Panc1 (cell line): ENCODE measurements around the gene C4orf33. TPM values are rescaled to one million over a fixed set of nuclear protein-coding genes. Genes with fewer than 3 reads are reported as not detected.

Experiments
- ATAC-seq: fragments of 200-7000 bp; cut with Tn5 transposase; 2 replicates; pipeline ENCODE4 v1.9.1; 2020; ENCODE audit warnings: mild to moderate bottlenecking, moderate library complexity
- BruUV-seq: library from RNA; stranded (reverse); fragments of 400-500 nt; replicated peaks from 2 replicates; lab custom pipeline; 2021; lab: Mats Ljungman, UMichigan
- CTCF ChIA-PET: fragments of 300-600 bp; sonication (Branson Sonifier 250); formaldehyde crosslinking; loops from one replicate; lab custom pipeline; 2022; ENCODE audit warnings: antibody characterized with exemption; lab: Charles Lee
- POLR2A ChIA-PET: fragments of 300-600 bp; sonication (Branson Sonifier 250); formaldehyde crosslinking; loops from one replicate; lab custom pipeline; 2022; ENCODE audit warnings: antibody characterized with exemption; lab: Charles Lee
- DNase-seq: peaks from one replicate; pipeline ENCODE4 v3.0.0-alpha.2; 2010; ENCODE audit warnings: low read depth, low spot score
- H3K27ac ChIP-seq: 2 replicates; pipeline ENCODE4 v1.5.1; 2011; ENCODE audit warnings: mild to moderate bottlenecking, low read length, inconsistent platforms
- H3K27me3 ChIP-seq: fragments of 200-500 bp; sonication (Bioruptor generic); 2 replicates; pipeline ENCODE4 v1.6.0; 2014; ENCODE audit warnings: low read length, inconsistent platforms; ENCODE audit not compliant: control insufficient read depth, insufficient read depth
- H3K36me3 ChIP-seq: fragments of 200-500 bp; sonication (Bioruptor generic); 2 replicates; pipeline ENCODE4 v1.5.1; 2014; ENCODE audit warnings: inconsistent platforms, mild to moderate bottlenecking, low read length, moderate library complexity; ENCODE audit not compliant: control insufficient read depth, insufficient read depth
- H3K4me1 ChIP-seq: 2 replicates; pipeline ENCODE4 v1.5.1; 2011; ENCODE audit warnings: inconsistent platforms, mild to moderate bottlenecking, low read length, moderate library complexity; ENCODE audit not compliant: control insufficient read depth, insufficient read depth
- H3K4me3 ChIP-seq, 2 experiments: 2 replicates each; pipeline ENCODE4 v1.5.1; 2011 to 2012; ENCODE audit warnings: low read depth in 2 of 2, low read length in 2 of 2, mild to moderate bottlenecking in 2 of 2, inconsistent platforms in 1 of 2, moderate library complexity in 1 of 2
- H3K9me3 ChIP-seq: fragments of 200-500 bp; sonication (Bioruptor generic); 2 replicates; pipeline ENCODE4 v1.5.1; 2014; ENCODE audit warnings: low read depth, mild to moderate bottlenecking, inconsistent platforms, low read length, moderate library complexity; ENCODE audit not compliant: control insufficient read depth, insufficient read depth
- CTCF ChIP-seq: fragments of 450-650 bp; IDR thresholded peaks from 2 replicates; pipeline ENCODE4 v1.5.1; 2017; ENCODE audit warnings: mild to moderate bottlenecking
- POLR2AphosphoS5 ChIP-seq: IDR thresholded peaks from 2 replicates; pipeline ENCODE4 v1.6.1; 2012; ENCODE audit warnings: mild to moderate bottlenecking, low read depth, low read length, moderate library complexity
- REST ChIP-seq, 2 experiments: IDR thresholded peaks; 2 replicates each; pipeline ENCODE4 v1.6.1; 2011 to 2012; ENCODE audit warnings: low read depth in 2 of 2, control low read depth in 1 of 2, low read length in 1 of 2, mild to moderate bottlenecking in 1 of 2, moderate library complexity in 1 of 2; ENCODE audit not compliant: insufficient read depth in 1 of 2
- SIN3A ChIP-seq: IDR thresholded peaks from 2 replicates; pipeline ENCODE4 v1.6.1; 2012; ENCODE audit warnings: low read depth, mild to moderate bottlenecking, low read length, moderate library complexity, borderline replicate concordance; ENCODE audit not compliant: insufficient read depth
- TCF7L2 ChIP-seq: IDR thresholded peaks from 2 replicates; pipeline ENCODE4 v1.6.1; 2011; ENCODE audit warnings: mild to moderate bottlenecking, low read depth, low read length, inconsistent platforms
- in situ Hi-C: cut with HindIII; loops from 2 replicates; pipeline ENCODE4 v1.10.0; 2016; ENCODE audit warnings: low sequenced_read_pairs, low pct_unique_long_range_greater_than_20kb
- intact Hi-C: fragments of 100-400 bp; cut with micrococcal nuclease; formaldehyde crosslinking; loops from one replicate; pipeline ENCODE4 v1.10.0; 2022; ENCODE audit not compliant: unreplicated experiment
- total RNA-seq: library from RNA; stranded (reverse); gene quantifications from one replicate; pipeline ENCODE4 v1.2.1, GENCODE V29; 2021; ENCODE audit not compliant: unreplicated experiment

Gene C4orf33
- total RNA-seq, 1 experiment from 2014 or later, result 11.4 TPM

GRCh38 chr4:129080129-129080528 lies 15.8 kb upstream of the C4orf33 start:
- CTCF ChIA-PET, result no interaction called here
- TF ChIP-seq TCF7L2, result no peak
- TF ChIP-seq REST (IDR thresholded peaks at IDR 0.05; ENCODE audit: insufficient read depth in 1 of 2, low read depth in 2 of 2, low read length in 1 of 2), result no peak
- TF ChIP-seq CTCF, result no peak
- TF ChIP-seq SIN3A, result no peak
- TF ChIP-seq POLR2AphosphoS5, result no peak
- POLR2A ChIA-PET, result no interaction called here
- Histone ChIP-seq H3K9me3 (no peaks in the 10 kb centered on the region), H3K4me1 (no peaks in the 10 kb centered on the region), H3K27me3 (no peaks in the 10 kb centered on the region), H3K4me3 (no peak overlapping the region), H3K27ac (no peak overlapping the region), H3K36me3 (no peaks in the 10 kb centered on the region)
- ATAC-seq (no peak), DNase-seq (no peak)
- no TSS peak for BruUV-seq
- intact Hi-C loops, result no loop called here
- in situ Hi-C loops, result no loop called here

- no peaks in the 10 kb centered on the region for H3K4me1 ChIP-seq
- in situ Hi-C loops, result no loop called here
- H3K36me3 ChIP-seq, result no peaks in the 10 kb centered on the region
- intact Hi-C loops, result no loop called here
- DNase-seq, result no peak
- H3K9me3 ChIP-seq, result no peaks in the 10 kb centered on the region
- no TSS peak for BruUV-seq
- no peak overlapping the region for H3K4me3 ChIP-seq
- no peaks in the 10 kb centered on the region for H3K27me3 ChIP-seq
- no peak for ATAC-seq
- TF ChIP-seq TCF7L2 (no peak), SIN3A (no peak), POLR2AphosphoS5 (no peak), CTCF (no peak), REST (IDR thresholded peaks at IDR 0.05; ENCODE audit: insufficient read depth in 1 of 2, low read depth in 2 of 2, low read length in 1 of 2) (no peak)
- ChIA-PET POLR2A (no interaction called here), CTCF (no interaction called here)
- no peak overlapping the region for H3K27ac ChIP-seq
These were observed 13.7 kb upstream of the C4orf33 start for GRCh38 chr4:129082302-129082701.
